ENCODE results near the gene AMPD3. TPM values are rescaled to one million over a fixed set of nuclear protein-coding genes. Genes with fewer than 3 reads are reported as not detected.
A peak's percentile ranks its signal among the peaks of the same experiment; 100 is the strongest.

Gene AMPD3
- total and polyA plus RNA-seq, 7 donors = 4.2 to 8.1 (median 5.0) TPM

DNA sequence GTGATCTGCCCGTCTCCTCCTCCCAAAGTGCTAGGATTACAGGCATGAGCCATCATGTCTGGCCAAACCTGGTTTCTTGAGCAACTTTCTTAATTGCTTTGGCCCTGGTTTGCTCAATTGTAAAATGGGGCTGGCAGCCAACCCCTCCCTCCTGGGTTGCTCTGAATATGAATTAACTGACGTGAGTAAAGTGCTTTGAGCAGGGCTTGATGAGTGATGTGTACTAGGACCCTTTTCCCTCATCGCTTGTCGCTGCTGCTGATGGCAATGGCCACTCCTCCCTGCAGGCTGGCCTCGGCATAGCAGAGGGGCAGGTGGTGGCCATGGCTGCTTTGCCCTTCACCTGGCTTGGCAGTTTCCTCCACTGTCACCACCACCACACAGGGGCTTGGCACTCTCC lies 44.4 kb downstream of the AMPD3 start:
- 90 to 91% methylated on average over 5 of the region's 5 CpGs for WGBS, 2 donors
- Histone ChIP-seq H3K4me3 (no peak overlapping the region), H3K9me3 (no peaks in the 10 kb centered on the region), H3K27ac (no peak overlapping the region), H3K27me3 (no peaks in the 10 kb centered on the region), H3K4me1 (peaks cover 0 to 18% (median 12%) of the 10 kb centered on the region in 4 donors), H3K36me3 (peaks cover 0 to 5% (median 0%) of the 10 kb centered on the region in 4 donors)
- intact Hi-C loops (cut with DNase I) = no loop called here
- TF ChIP-seq, protein P1, sequence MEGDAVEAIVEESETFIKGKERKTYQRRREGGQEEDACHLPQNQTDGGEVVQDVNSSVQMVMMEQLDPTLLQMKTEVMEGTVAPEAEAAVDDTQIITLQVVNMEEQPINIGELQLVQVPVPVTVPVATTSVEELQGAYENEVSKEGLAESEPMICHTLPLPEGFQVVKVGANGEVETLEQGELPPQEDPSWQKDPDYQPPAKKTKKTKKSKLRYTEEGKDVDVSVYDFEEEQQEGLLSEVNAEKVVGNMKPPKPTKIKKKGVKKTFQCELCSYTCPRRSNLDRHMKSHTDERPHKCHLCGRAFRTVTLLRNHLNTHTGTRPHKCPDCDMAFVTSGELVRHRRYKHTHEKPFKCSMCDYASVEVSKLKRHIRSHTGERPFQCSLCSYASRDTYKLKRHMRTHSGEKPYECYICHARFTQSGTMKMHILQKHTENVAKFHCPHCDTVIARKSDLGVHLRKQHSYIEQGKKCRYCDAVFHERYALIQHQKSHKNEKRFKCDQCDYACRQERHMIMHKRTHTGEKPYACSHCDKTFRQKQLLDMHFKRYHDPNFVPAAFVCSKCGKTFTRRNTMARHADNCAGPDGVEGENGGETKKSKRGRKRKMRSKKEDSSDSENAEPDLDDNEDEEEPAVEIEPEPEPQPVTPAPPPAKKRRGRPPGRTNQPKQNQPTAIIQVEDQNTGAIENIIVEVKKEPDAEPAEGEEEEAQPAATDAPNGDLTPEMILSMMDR (IDR thresholded peaks at IDR 0.05) = no peak
- TF ChIP-seq POLR2AphosphoS5 (IDR thresholded peaks at IDR 0.05) = no peak
- TF ChIP-seq EP300 (IDR thresholded peaks at IDR 0.05) = no peak
- TF ChIP-seq POLR2A (IDR thresholded peaks at IDR 0.05) = no peak
- DNase-seq = no peak

DNA sequence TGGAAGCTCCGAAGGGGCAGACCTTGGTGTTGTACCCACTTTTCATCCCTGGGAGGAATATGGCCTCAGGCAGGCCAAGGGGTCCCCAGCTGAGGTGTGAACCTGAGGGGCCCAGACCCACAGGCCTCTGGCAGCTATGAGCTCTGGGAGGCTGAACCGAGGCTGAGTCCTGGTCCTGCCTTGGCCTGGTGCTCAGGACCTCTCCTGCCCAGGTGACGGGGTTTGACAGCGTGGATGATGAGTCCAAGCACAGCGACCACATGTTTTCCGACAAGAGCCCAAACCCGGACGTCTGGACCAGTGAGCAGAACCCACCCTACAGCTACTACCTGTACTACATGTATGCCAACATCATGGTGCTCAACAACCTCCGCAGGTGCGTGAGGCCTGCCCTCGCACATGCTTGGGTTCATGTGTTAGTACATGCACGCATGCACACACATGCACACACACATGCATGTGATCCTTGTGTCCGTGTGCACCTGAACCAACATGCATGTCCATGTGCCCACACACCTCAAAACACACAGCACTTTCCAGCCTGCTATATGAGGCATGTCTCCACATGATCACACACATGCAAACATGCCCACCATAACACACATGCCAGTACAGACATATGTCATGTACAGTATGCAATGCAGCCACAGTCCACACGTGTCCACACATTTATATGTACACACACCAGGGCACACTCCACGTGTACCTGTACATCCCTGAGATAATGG lies 45.0 kb downstream of the AMPD3 start:
- Histone ChIP-seq H3K4me1 (peaks cover 0 to 18% (median 12%) of the 10 kb centered on the region in 4 donors), H3K9me3 (no peaks in the 10 kb centered on the region), H3K36me3 (peaks cover 0 to 10% (median 0%) of the 10 kb centered on the region in 4 donors), H3K27ac (no peak overlapping the region), H3K4me3 (no peak overlapping the region), H3K27me3 (no peaks in the 10 kb centered on the region)
- 95 to 96% methylated on average over 15 of the region's 15 CpGs for WGBS, 2 donors
- TF ChIP-seq POLR2AphosphoS5 (IDR thresholded peaks at IDR 0.05) (no peak), POLR2A (IDR thresholded peaks at IDR 0.05) (no peak), EP300 (IDR thresholded peaks at IDR 0.05) (no peak)
- TF ChIP-seq, protein P1 (IDR thresholded peaks at IDR 0.05) = no peak
- DNase-seq = no peak
- intact Hi-C loops (cut with DNase I) = no loop called here

DNA sequence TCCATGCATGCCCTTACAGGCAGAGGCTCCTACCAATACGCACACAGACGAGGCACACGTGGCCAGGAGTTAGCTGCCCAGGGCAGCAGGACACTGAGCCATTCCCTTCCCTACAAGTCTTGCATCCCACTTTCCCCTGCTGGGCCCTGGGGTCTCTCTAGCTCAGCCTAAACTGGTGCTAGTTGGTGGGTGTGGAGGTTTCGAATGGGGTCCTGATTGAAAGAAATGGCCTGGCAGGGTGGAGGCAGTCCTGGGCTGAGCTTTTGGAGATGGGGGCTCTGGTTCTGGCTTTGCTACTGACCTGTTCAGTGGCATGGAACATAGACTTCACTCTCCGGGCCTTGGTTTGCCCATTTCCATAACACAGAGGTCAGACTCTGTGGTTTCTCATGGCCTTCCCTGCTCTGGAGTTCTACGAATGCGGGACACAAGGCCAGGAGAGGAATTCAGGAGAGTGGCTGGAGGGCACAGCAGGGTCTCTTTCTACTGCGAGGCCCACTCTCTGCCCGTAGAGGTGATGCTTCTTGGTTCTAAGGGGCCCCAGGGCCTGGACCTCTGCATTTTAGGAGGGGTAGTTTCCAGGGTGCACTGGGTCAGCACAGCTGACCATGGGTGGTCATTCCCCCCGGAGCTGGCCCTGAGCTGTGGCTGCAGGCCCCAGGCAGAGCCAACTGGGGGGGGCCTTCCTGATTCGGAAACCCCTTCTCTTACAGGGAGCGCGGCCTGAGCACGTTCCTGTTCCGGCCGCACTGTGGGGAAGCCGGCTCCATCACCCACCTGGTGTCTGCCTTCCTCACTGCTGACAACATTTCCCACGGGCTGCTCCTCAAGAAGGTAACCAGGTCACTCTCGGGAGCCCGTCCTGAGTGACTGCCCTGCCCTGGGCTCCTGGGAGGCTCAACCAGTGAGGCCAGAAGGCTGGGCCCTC lies 46.0 kb downstream of the AMPD3 start:
- H3K36me3 ChIP-seq = peaks cover 0 to 10% (median 0%) of the 10 kb centered on the region in 4 donors
- no peak overlapping the region for H3K4me3 ChIP-seq
- no peaks in the 10 kb centered on the region for H3K27me3 ChIP-seq
- no peak for DNase-seq
- no peaks in the 10 kb centered on the region for H3K9me3 ChIP-seq
- no peak overlapping the region for H3K27ac ChIP-seq
- TF ChIP-seq EP300 (IDR thresholded peaks at IDR 0.05) (no peak), POLR2AphosphoS5 (IDR thresholded peaks at IDR 0.05) (no peak), POLR2A (IDR thresholded peaks at IDR 0.05) (no peak)
- TF ChIP-seq, protein P1 (IDR thresholded peaks at IDR 0.05) = no peak
- 96% methylated on average over 20 of the region's 20 CpGs for WGBS, 2 donors
- peaks cover 0 to 18% (median 12%) of the 10 kb centered on the region in 4 donors for H3K4me1 ChIP-seq
- intact Hi-C loops (cut with DNase I) = no loop called here

DNA sequence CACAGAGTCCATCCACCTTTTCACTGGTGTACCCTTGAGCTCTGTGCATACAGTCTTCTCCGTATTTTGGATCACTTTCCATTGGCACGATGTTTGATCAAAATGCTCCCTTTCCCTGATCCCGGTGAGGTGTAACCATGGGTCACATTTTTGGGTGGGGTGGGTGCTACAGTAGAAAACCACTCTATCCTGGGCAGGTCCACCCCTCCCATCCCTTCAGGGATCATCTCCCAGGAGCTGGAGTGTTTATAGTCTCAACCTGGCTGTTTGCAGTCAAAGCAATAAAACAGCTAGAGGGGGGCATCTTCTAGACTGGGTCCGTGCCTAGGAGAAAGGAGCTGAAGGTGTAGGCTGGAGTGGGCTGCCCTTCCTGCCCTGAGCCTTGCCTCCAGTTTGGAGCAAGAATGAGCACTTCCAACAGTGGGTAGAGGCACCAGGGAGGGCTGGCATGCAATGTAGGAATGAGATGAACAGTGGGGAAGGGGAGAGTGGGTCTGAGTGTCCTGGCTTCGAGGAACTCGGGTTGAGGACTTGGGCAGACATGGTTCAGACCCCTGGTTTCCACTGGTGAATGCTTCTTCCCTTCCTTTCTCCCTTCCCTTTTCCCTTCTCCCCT lies 47.1 kb downstream of the AMPD3 start:
- Histone ChIP-seq H3K4me3 (no peak overlapping the region), H3K9me3 (no peaks in the 10 kb centered on the region), H3K27me3 (no peaks in the 10 kb centered on the region), H3K36me3 (peaks cover 0 to 10% (median 0%) of the 10 kb centered on the region in 4 donors), H3K27ac (no peak overlapping the region), H3K4me1 (peaks cover 0 to 11% (median 9%) of the 10 kb centered on the region in 4 donors)
- 89 to 93% methylated on average over 6 of the region's 6 CpGs for whole genome bisulfite sequencing, 2 donors
- DNase-seq = peak; percentile 48
- intact Hi-C loops (cut with DNase I) = no loop called here
- TF ChIP-seq POLR2AphosphoS5 (IDR thresholded peaks at IDR 0.05) = no peak
- TF ChIP-seq POLR2A (IDR thresholded peaks at IDR 0.05) = no peak
- no peak for TF ChIP-seq EP300 (IDR thresholded peaks at IDR 0.05)
- TF ChIP-seq, protein P1 (IDR thresholded peaks at IDR 0.05) = no peak

All from sigmoid colon (tissue), 7 donors.